SU-DHL-6 (cell line): ENCODE data around the gene NFAT5.

Source experiments
- H2AFZ ChIP-seq: fragments of 200-600 bp; sonication (generic); 2 replicates; pipeline ENCODE4 v1.6.1; 2014; ENCODE audit warnings: low read depth, mild to moderate bottlenecking, moderate library complexity, mixed read lengths, antibody characterized with exemption, low read length; ENCODE audit not compliant: severe bottlenecking
- H3F3A ChIP-seq: fragments of 200-600 bp; shearing (Covaris generic); 2 replicates; pipeline ENCODE4 v1.6.0; 2016; ENCODE audit warnings: antibody characterized with exemption, mild to moderate bottlenecking; ENCODE audit not compliant: insufficient read depth
- H3K27ac ChIP-seq: fragments of 200-600 bp; sonication (generic); 2 replicates; pipeline ENCODE4 v1.5.1; 2016; ENCODE audit warnings: low read depth, mild to moderate bottlenecking, low read length, moderate library complexity, mixed read lengths
- H3K27me3 ChIP-seq: fragments of 200-600 bp; sonication (generic), shearing (Covaris generic); 2 replicates; pipeline ENCODE4 v1.6.0; 2014; ENCODE audit warnings: mild to moderate bottlenecking, low read length
- H3K36me3 ChIP-seq: fragments of 200-600 bp; sonication (generic); 2 replicates; pipeline ENCODE4 v1.6.1; 2014; ENCODE audit warnings: mild to moderate bottlenecking, low read length, mixed read lengths
- H3K4me2 ChIP-seq: fragments of 300-600, 200-600 bp; shearing (Covaris generic), sonication (generic); 2 replicates; pipeline ENCODE4 v1.6.0; 2014; ENCODE audit warnings: low read length, low read depth, mild to moderate bottlenecking; ENCODE audit not compliant: poor library complexity, severe bottlenecking
- H3K4me3 ChIP-seq: fragments of 200-600 bp; sonication (generic); 2 replicates; pipeline ENCODE4 v1.5.1; 2014; ENCODE audit warnings: antibody characterized with exemption, low read length, mild to moderate bottlenecking, mixed read lengths; ENCODE audit not compliant: insufficient read depth, poor library complexity, severe bottlenecking
- H3K79me2 ChIP-seq: fragments of 200-600 bp; sonication (generic); 2 replicates; pipeline ENCODE4 v1.6.1; 2014; ENCODE audit warnings: mild to moderate bottlenecking, low read length, moderate library complexity; ENCODE audit not compliant: insufficient read depth
- H3K9ac ChIP-seq: fragments of 200-600 bp; sonication (generic); 2 replicates; pipeline ENCODE4 v1.7.0; 2014; ENCODE audit warnings: mild to moderate bottlenecking, low read length
- H3K9me2 ChIP-seq: fragments of 200-600 bp; sonication (generic); replicated peaks from 2 replicates; pipeline ENCODE4 v1.6.1; 2014; ENCODE audit warnings: low read length; ENCODE audit not compliant: insufficient read depth
- H3K9me3 ChIP-seq: fragments of 200-600 bp; sonication (generic); 2 replicates; pipeline ENCODE4 v1.6.1; 2014; ENCODE audit warnings: low read length, mixed read lengths; ENCODE audit not compliant: insufficient read depth
- H4K20me1 ChIP-seq: fragments of 200-600 bp; sonication (generic); 2 replicates; pipeline ENCODE4 v1.6.1; 2014; ENCODE audit warnings: low read depth, mild to moderate bottlenecking, antibody characterized with exemption, low read length, moderate library complexity, mixed read lengths
- EZH2phosphoT487 ChIP-seq: fragments of 200-600 bp; sonication (generic), shearing (Covaris generic); conservative IDR thresholded peaks from 2 replicates; pipeline ENCODE4 v1.6.1; 2018; ENCODE audit warnings: mild to moderate bottlenecking, antibody characterized with exemption, low read length, moderate library complexity, mixed read lengths
- TF ChIP-seq, protein P1 (sequence below): fragments of 200-600 bp; sonication (generic); IDR thresholded peaks from one replicate; pipeline ENCODE4 v1.5.1; 2017; ENCODE audit warnings: antibody characterized with exemption, mild to moderate bottlenecking, low read length, moderate library complexity; ENCODE audit not compliant: insufficient read depth, poor library complexity, severe bottlenecking

NFAT5 gene

DNA sequence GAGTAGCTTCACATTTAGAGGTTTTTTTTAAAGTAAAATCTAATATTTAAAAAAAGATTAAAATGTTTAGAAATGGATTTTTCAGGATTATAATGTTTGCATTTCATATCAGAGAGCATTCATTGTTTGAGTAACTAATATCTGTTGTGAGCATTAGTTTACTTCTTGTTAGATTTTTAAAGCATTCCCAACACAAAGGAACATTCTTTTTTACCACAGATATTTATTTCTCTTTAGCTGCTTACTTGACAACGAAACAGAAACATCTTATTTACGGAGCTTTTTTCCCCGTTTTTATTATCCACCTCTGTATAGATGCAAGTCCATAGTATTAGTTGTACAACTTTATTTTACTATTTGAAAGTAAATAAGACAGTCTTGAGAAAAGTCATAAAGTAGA is 53.0 kb downstream of the NFAT5 start:
- Histone ChIP-seq H3K4me2 (no peak overlapping the region), H3K27ac (no peak overlapping the region), H3K9ac (no peak overlapping the region), H3K4me3 (no peak overlapping the region), H3K9me3 (no peaks in the 10 kb centered on the region), H3K27me3 (no peaks in the 10 kb centered on the region), H3K36me3 (no peaks in the 10 kb centered on the region), H4K20me1 (peaks cover 3% of the 10 kb centered on the region; the same call in 1 of the 2 replicates), H3K79me2 (peaks cover 10% of the 10 kb centered on the region), H3F3A (0 out of 2 replicates have a peak, but pooled peaks cover 2% of the 10 kb centered on the region), H3K9me2 (no peaks in the 10 kb centered on the region), H2AFZ (no peak overlapping the region)
- TF ChIP-seq EZH2phosphoT487, result no peak
- TF ChIP-seq, protein P1, sequence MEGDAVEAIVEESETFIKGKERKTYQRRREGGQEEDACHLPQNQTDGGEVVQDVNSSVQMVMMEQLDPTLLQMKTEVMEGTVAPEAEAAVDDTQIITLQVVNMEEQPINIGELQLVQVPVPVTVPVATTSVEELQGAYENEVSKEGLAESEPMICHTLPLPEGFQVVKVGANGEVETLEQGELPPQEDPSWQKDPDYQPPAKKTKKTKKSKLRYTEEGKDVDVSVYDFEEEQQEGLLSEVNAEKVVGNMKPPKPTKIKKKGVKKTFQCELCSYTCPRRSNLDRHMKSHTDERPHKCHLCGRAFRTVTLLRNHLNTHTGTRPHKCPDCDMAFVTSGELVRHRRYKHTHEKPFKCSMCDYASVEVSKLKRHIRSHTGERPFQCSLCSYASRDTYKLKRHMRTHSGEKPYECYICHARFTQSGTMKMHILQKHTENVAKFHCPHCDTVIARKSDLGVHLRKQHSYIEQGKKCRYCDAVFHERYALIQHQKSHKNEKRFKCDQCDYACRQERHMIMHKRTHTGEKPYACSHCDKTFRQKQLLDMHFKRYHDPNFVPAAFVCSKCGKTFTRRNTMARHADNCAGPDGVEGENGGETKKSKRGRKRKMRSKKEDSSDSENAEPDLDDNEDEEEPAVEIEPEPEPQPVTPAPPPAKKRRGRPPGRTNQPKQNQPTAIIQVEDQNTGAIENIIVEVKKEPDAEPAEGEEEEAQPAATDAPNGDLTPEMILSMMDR, result no peak

DNA sequence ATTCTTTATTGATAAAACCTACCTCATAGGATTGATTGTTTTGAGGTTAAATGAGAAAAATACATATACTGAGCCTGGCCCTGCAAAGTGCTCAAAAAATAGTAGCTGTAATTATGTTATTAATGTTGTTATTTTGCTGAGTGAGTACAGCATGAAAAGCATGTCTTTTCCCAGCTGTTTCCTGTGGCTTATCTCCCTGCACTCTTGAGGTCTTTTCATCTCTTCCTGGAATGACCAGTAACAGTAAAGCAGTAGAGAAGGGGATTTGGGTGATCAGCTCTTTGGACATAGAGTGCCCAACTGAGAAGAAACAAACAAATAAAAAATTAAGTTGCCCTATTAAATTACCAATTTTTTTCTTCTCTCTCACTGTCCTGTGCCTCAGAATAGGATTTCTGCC is 53.7 kb downstream of the NFAT5 start:
- Histone ChIP-seq H3K36me3 (no peaks in the 10 kb centered on the region), H2AFZ (no peak overlapping the region), H4K20me1 (peaks cover 3% of the 10 kb centered on the region; the same call in 1 of the 2 replicates), H3K27ac (no peak overlapping the region), H3K4me2 (no peak overlapping the region), H3K9me2 (no peaks in the 10 kb centered on the region), H3K9ac (no peak overlapping the region), H3K27me3 (no peaks in the 10 kb centered on the region), H3K4me3 (no peak overlapping the region), H3K79me2 (peaks cover 5% of the 10 kb centered on the region; the same call in 1 of the 2 replicates), H3K9me3 (no peaks in the 10 kb centered on the region), H3F3A (no peaks in the 10 kb centered on the region)
- TF ChIP-seq, protein P1, result no peak
- no peak for TF ChIP-seq EZH2phosphoT487

DNA sequence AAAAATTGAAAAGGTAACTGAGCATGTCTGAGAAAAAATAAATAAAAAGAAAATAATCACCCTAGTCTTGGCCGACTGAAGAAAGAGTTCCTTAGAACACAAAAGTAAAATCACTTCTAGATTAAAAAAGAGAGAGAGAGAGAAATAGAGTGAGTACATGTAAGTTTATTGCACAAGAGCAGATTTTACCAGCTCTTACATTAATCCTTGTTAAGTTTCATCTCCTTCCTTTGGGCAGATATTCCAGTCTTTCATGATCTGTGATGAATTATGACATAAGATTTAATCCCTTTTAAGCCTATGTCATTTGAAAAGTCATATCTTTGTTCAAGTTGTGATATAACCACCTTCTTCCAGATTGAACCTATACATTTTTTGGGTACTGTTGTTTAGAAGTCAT is 54.8 kb downstream of the NFAT5 start:
- Histone ChIP-seq H2AFZ (no peak overlapping the region), H3K79me2 (peaks cover 5% of the 10 kb centered on the region; the same call in 1 of the 2 replicates), H3K27me3 (no peaks in the 10 kb centered on the region), H3K4me2 (no peak overlapping the region), H3K4me3 (no peak overlapping the region), H3K9me2 (no peaks in the 10 kb centered on the region), H3K9ac (no peak overlapping the region), H3F3A (no peaks in the 10 kb centered on the region), H3K27ac (no peak overlapping the region), H3K36me3 (no peaks in the 10 kb centered on the region), H4K20me1 (peaks cover 3% of the 10 kb centered on the region; the same call in 1 of the 2 replicates), H3K9me3 (no peaks in the 10 kb centered on the region)
- TF ChIP-seq, protein P1, result no peak
- no peak for TF ChIP-seq EZH2phosphoT487
